Measurements from ENCODE around the gene CHRM1.

Gene CHRM1

GRCh38 chr11:62921573-62922188, 518 bp upstream of the CHRM1 start (continued):
- TF ChIP-seq INSM2 (tag by site-specific recombination; IDR thresholded peaks at IDR 0.05) (0 out of 2 replicates have a peak, but pooled peaks have one; percentile 25), ZNF24 (tag by site-specific recombination; IDR thresholded peaks at IDR 0.05) (no peak), ZBTB7A (tag by site-specific recombination; IDR thresholded peaks at IDR 0.05; ENCODE audit: low read depth) (no peak), SP7 (tag by site-specific recombination; IDR thresholded peaks at IDR 0.05) (peak; percentile 40), OSR2 (tag by site-specific recombination; IDR thresholded peaks at IDR 0.05) (0 out of 2 replicates have a peak, but pooled peaks have one; percentile 11), ZNF121 (tag by site-specific recombination; IDR thresholded peaks at IDR 0.05) (no peak), KLF7 (tag by site-specific recombination; IDR thresholded peaks at IDR 0.05; ENCODE audit: borderline replicate concordance) (no peak)

GRCh38 chr11:62919898-62920640, 1.1 kb downstream of the CHRM1 start:
- H3K9me3 ChIP-seq (ENCODE audit: control insufficient read depth, insufficient read depth, low read depth, low read length), result no peaks in the 10 kb centered on the region
- POLR2A ChIA-PET, result interaction anchor here (1.2 kb wide), 1 partner anchor 79 kb away, joined by 3 read pairs; no protein-coding TSS in a partner anchor
- TF ChIP-seq ZNF214 (tag by site-specific recombination; IDR thresholded peaks at IDR 0.05; ENCODE audit: borderline replicate concordance) (no peak), ZNF311 (tag by site-specific recombination; IDR thresholded peaks at IDR 0.05; ENCODE audit: borderline replicate concordance) (no peak), KLF10 (tag by site-specific recombination; IDR thresholded peaks at IDR 0.05) (no peak), ZNF701 (tag by site-specific recombination; IDR thresholded peaks at IDR 0.05) (no peak), ZNF561 (tag by site-specific recombination; IDR thresholded peaks at IDR 0.05; ENCODE audit: borderline replicate concordance) (no peak), ZNF548 (tag by site-specific recombination; IDR thresholded peaks at IDR 0.05) (no peak)
- TF ChIP-seq, protein P1, sequence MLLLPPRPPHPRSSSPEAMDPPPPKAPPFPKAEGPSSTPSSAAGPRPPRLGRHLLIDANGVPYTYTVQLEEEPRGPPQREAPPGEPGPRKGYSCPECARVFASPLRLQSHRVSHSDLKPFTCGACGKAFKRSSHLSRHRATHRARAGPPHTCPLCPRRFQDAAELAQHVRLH (tag by site-specific recombination; IDR thresholded peaks at IDR 0.05), result no peak

DNA sequence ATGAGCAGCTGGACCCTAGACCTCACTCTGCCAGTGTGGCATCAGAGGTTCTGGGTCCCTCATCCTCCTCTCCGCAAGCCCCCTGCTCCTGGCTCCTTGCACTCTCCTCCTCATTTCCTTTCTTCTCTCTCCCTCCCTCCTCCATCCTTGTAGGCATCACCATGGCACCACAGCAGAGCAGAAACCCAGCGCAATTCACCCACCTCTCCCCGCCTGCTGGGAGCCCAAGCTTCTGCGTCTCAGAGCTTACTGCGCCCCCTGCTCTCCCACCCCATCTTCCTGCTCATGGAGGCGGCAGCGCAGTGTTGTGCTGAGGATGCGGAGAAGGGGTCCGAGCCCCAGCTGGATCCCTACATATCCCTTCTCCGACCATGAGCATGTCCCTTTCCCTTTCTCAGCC, 1.7 kb downstream of the CHRM1 start:
- Histone ChIP-seq H3K4me1 (ENCODE audit: control insufficient read depth, insufficient read depth, low read length) (peaks cover 4% of the 10 kb centered on the region; the same call in 1 of the 2 replicates), H3K36me3 (ENCODE audit: control insufficient read depth in 2 of 2, insufficient read depth in 1 of 2, low read length in 2 of 2) (no peaks in the 10 kb centered on the region), H3K27ac (ENCODE audit: extremely low read depth, low read depth, low read length) (no peak overlapping the region), H3K9me3 (ENCODE audit: control insufficient read depth, insufficient read depth, low read depth, low read length) (no peaks in the 10 kb centered on the region), H3K4me3 (ENCODE audit: low read depth, low read length) (no peak overlapping the region)
- ChIA-PET CTCF (interaction anchor here (0.9 to 4.1 kb wide), 6 partner anchors 9 to 103 kb away, joined by 3 to 33 read pairs (median 4); no protein-coding TSS in a partner anchor), POLR2A (interaction anchor here (1.2 kb wide), 1 partner anchor 78 kb away, joined by 3 read pairs; no protein-coding TSS in a partner anchor)
- no peak for TF ChIP-seq ZNF341 (tag by site-specific recombination; IDR thresholded peaks at IDR 0.05; ENCODE audit: low read depth)
- no peak for TF ChIP-seq ZNF274 (IDR thresholded peaks at IDR 0.05; ENCODE audit: low read length)
- TF ChIP-seq ZNF274 (tag by site-specific recombination; IDR thresholded peaks at IDR 0.05; ENCODE audit: borderline replicate concordance), result no peak

More at GRCh38 chr11:62919898-62920640, 1.1 kb downstream of the CHRM1 start:
- H3K36me3 ChIP-seq (ENCODE audit: control insufficient read depth in 2 of 2, insufficient read depth in 1 of 2, low read length in 2 of 2), result no peaks in the 10 kb centered on the region
- CTCF ChIA-PET, result interaction anchor here (0.9 to 4.1 kb wide), 7 partner anchors 8 to 102 kb away, joined by 3 to 33 read pairs (median 3); no protein-coding TSS in a partner anchor
- H3K4me3 ChIP-seq (ENCODE audit: low read depth, low read length), result no peak overlapping the region
- H3K4me1 ChIP-seq (ENCODE audit: control insufficient read depth, insufficient read depth, low read length), result peaks cover 4% of the 10 kb centered on the region; the same call in 1 of the 2 replicates
- H3K27ac ChIP-seq (ENCODE audit: extremely low read depth, low read depth, low read length), result no peak overlapping the region
